Measurements from ENCODE around the gene NEU3. TPM values are rescaled to one million over a fixed set of nuclear protein-coding genes. Genes with fewer than 3 reads are reported as not detected.

NEU3 gene
- total and polyA plus RNA-seq, 7 donors = 1.8 to 26.7 (median 14.0) TPM

Other genes starting within 250 kb of the NEU3 start
- gene RNF169, start 240.1 kb upstream of the NEU3 start, total RNA-seq = 10 to 100 TPM; 14.0 to 15.9 (median 14.8) TPM
- gene RNF169, start 240.1 kb upstream of the NEU3 start, polyA plus RNA-seq = 1 to 10 TPM; 3.9 to 5.8 (median 5.1) TPM
- 10 to 100 TPM in 1 of 4 donors, 1 to 10 TPM in 3; 5.5 to 15.1 (median 7.5) TPM for gene XRRA1, start 39.8 kb upstream of the NEU3 start, total RNA-seq
- gene XRRA1, start 39.8 kb upstream of the NEU3 start, polyA plus RNA-seq = 1 to 10 TPM; 3.1 to 9.3 (median 6.9) TPM
- 10 to 100 TPM; 51.1 to 95.1 (median 63.6) TPM for gene SPCS2, start 39.7 kb upstream of the NEU3 start, total RNA-seq
- gene SPCS2, start 39.7 kb upstream of the NEU3 start, polyA plus RNA-seq = 100 to 1,000 TPM in 2 of 3 donors, 10 to 100 TPM in 1; 78.9 to 132 (median 104) TPM
- gene OR2AT4, start 107.9 kb downstream of the NEU3 start, total RNA-seq = not detected
- gene OR2AT4, start 107.9 kb downstream of the NEU3 start, polyA plus RNA-seq = not detected
- gene SLCO2B1, start 162.2 kb downstream of the NEU3 start, total RNA-seq = 10 to 100 TPM; 10.7 to 17.7 (median 12.3) TPM
- 1 to 10 TPM; 1.2 to 5.6 (median 1.7) TPM for gene SLCO2B1, start 162.2 kb downstream of the NEU3 start, polyA plus RNA-seq